ENCODE data around the gene H2AZ1. TPM values are rescaled to one million over a fixed set of nuclear protein-coding genes. Genes with fewer than 3 reads are reported as not detected.

The H2AZ1 gene
- total and polyA plus RNA-seq, 9 of the 15 experiments (the other 6 are each of a cell fraction or from before 2014, with no cell fraction given) = 605 to 4,380 (median 768) TPM

DNA sequence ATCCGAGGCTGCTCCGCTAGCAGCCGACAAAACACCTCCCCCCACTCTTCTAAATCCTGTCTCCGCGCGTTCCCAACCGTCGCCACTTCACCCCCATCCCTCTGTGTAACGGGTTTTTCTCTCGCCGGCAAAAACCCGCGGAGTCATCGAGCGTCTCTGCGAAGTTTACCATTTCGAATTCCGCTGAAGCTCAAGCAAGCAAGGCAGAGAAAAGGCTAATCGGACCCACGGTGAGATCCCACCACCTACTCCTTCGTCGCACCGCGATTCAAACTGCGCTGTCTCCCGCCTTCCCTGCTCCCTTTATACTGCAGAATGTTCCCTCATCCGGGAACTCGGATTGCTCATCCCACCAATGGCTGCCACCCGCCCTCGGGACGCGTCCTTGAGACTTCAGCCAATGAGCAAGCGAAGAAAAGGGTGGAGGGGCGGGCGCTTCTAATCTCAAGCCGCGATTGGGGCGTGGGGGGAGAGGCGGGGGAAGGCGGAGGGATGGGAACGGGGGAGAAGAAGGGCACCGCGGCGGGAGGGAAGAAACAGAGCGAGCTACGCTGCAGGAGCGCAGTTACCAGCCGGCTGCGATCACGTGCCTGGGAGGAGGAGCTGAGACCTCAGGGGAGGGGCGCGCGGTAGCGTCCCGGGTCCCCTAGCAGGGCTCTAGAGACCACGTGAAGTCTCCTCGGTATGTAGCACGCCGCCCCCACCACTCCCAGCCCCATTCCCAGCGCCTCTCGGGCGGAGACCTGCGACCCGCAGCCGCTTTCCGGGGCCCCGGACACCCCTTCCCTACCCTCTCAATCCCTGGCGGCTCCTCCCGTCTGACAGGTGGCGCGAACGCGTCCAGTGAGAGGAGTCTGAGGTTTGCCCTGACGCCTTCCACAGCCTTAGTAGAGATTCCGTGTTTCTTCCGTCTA, at the start of gene H2AZ1 (continued):
- peak; percentile 99 for TF ChIP-seq POLR2B (IDR thresholded peaks at IDR 0.05; ENCODE audit: low read depth, partially characterized antibody)
- no peak for TF ChIP-seq MCM2 (IDR thresholded peaks at IDR 0.05; ENCODE audit: low read depth)
- TF ChIP-seq GABPB2 (CRISPR knock-in tag; conservative IDR thresholded peaks at IDR 0.05) = no peak
- TF ChIP-seq SMAD3 (CRISPR knock-in tag; conservative IDR thresholded peaks at IDR 0.05) = no peak
- TF ChIP-seq MBD2 (IDR thresholded peaks at IDR 0.05; ENCODE audit: borderline replicate concordance, low read depth) = peak; percentile 89
- TF ChIP-seq, protein P1, sequence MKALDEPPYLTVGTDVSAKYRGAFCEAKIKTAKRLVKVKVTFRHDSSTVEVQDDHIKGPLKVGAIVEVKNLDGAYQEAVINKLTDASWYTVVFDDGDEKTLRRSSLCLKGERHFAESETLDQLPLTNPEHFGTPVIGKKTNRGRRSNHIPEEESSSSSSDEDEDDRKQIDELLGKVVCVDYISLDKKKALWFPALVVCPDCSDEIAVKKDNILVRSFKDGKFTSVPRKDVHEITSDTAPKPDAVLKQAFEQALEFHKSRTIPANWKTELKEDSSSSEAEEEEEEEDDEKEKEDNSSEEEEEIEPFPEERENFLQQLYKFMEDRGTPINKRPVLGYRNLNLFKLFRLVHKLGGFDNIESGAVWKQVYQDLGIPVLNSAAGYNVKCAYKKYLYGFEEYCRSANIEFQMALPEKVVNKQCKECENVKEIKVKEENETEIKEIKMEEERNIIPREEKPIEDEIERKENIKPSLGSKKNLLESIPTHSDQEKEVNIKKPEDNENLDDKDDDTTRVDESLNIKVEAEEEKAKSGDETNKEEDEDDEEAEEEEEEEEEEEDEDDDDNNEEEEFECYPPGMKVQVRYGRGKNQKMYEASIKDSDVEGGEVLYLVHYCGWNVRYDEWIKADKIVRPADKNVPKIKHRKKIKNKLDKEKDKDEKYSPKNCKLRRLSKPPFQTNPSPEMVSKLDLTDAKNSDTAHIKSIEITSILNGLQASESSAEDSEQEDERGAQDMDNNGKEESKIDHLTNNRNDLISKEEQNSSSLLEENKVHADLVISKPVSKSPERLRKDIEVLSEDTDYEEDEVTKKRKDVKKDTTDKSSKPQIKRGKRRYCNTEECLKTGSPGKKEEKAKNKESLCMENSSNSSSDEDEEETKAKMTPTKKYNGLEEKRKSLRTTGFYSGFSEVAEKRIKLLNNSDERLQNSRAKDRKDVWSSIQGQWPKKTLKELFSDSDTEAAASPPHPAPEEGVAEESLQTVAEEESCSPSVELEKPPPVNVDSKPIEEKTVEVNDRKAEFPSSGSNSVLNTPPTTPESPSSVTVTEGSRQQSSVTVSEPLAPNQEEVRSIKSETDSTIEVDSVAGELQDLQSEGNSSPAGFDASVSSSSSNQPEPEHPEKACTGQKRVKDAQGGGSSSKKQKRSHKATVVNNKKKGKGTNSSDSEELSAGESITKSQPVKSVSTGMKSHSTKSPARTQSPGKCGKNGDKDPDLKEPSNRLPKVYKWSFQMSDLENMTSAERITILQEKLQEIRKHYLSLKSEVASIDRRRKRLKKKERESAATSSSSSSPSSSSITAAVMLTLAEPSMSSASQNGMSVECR (CRISPR knock-in tag; IDR thresholded peaks at IDR 0.05) = peak; percentile 81; the same call in 1 of the 2 replicates
- TF ChIP-seq, protein P2, sequence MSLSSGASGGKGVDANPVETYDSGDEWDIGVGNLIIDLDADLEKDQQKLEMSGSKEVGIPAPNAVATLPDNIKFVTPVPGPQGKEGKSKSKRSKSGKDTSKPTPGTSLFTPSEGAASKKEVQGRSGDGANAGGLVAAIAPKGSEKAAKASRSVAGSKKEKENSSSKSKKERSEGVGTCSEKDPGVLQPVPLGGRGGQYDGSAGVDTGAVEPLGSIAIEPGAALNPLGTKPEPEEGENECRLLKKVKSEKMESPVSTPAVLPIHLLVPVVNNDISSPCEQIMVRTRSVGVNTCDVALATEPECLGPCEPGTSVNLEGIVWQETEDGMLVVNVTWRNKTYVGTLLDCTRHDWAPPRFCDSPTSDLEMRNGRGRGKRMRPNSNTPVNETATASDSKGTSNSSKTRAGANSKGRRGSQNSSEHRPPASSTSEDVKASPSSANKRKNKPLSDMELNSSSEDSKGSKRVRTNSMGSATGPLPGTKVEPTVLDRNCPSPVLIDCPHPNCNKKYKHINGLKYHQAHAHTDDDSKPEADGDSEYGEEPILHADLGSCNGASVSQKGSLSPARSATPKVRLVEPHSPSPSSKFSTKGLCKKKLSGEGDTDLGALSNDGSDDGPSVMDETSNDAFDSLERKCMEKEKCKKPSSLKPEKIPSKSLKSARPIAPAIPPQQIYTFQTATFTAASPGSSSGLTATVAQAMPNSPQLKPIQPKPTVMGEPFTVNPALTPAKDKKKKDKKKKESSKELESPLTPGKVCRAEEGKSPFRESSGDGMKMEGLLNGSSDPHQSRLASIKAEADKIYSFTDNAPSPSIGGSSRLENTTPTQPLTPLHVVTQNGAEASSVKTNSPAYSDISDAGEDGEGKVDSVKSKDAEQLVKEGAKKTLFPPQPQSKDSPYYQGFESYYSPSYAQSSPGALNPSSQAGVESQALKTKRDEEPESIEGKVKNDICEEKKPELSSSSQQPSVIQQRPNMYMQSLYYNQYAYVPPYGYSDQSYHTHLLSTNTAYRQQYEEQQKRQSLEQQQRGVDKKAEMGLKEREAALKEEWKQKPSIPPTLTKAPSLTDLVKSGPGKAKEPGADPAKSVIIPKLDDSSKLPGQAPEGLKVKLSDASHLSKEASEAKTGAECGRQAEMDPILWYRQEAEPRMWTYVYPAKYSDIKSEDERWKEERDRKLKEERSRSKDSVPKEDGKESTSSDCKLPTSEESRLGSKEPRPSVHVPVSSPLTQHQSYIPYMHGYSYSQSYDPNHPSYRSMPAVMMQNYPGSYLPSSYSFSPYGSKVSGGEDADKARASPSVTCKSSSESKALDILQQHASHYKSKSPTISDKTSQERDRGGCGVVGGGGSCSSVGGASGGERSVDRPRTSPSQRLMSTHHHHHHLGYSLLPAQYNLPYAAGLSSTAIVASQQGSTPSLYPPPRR (CRISPR knock-in tag; IDR thresholded peaks at IDR 0.05; ENCODE audit: borderline replicate concordance) = 0 out of 2 replicates have a peak, but pooled peaks have one; percentile 6
- TF ChIP-seq, protein P3, sequence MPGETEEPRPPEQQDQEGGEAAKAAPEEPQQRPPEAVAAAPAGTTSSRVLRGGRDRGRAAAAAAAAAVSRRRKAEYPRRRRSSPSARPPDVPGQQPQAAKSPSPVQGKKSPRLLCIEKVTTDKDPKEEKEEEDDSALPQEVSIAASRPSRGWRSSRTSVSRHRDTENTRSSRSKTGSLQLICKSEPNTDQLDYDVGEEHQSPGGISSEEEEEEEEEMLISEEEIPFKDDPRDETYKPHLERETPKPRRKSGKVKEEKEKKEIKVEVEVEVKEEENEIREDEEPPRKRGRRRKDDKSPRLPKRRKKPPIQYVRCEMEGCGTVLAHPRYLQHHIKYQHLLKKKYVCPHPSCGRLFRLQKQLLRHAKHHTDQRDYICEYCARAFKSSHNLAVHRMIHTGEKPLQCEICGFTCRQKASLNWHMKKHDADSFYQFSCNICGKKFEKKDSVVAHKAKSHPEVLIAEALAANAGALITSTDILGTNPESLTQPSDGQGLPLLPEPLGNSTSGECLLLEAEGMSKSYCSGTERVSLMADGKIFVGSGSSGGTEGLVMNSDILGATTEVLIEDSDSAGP (CRISPR knock-in tag; IDR thresholded peaks at IDR 0.05) = 0 out of 2 replicates have a peak, but pooled peaks have one; percentile 16
- TF ChIP-seq TFAM (CRISPR knock-in tag; conservative IDR thresholded peaks at IDR 0.05) = no peak
- TF ChIP-seq ETS2 (tag; IDR thresholded peaks at IDR 0.05; ENCODE audit: borderline replicate concordance, poor library complexity, severe bottlenecking) = no peak
- TF ChIP-seq ZZZ3 (IDR thresholded peaks at IDR 0.05) = 0 out of 2 replicates have a peak, but pooled peaks have one; percentile 24
- TF ChIP-seq TRIM24 (IDR thresholded peaks at IDR 0.05) = peak; percentile 58 to 60; a peak in 3 of 4 replicates
- peak; percentile 84 for TF ChIP-seq MYC (IDR thresholded peaks at IDR 0.05; ENCODE audit: low read depth, low read length)
- TF ChIP-seq MYC (CRISPR knock-in tag; IDR thresholded peaks at IDR 0.05; ENCODE audit: borderline replicate concordance, low read depth) = peak; percentile 63; the same call in 1 of the 2 replicates

Data from K562 (cell line).